Kidney epithelial cell (primary cell): Measurements from ENCODE around the gene MACROD2. TPM values are rescaled to one million over a fixed set of nuclear protein-coding genes. Genes with fewer than 3 reads are reported as not detected.

Experiments used
- DNase-seq: peaks from one replicate; pipeline ENCODE4 v3.0.0-alpha.2; 2010; ENCODE audit warnings: low read depth
- H3K27me3 ChIP-seq: 2 replicates; pipeline ENCODE4 v1.6.0; 2011; ENCODE audit warnings: low read length; ENCODE audit not compliant: control insufficient read depth, insufficient read depth
- H3K36me3 ChIP-seq: 2 replicates; pipeline ENCODE4 v1.5.1; 2011; ENCODE audit warnings: low read length; ENCODE audit not compliant: control insufficient read depth, insufficient read depth
- H3K4me3 ChIP-seq: 2 replicates; pipeline ENCODE4 v1.5.1; 2011; ENCODE audit warnings: low read depth, mild to moderate bottlenecking, control low read depth, low read length
- CTCF ChIP-seq: IDR thresholded peaks from 2 replicates; pipeline ENCODE4 v1.5.1; 2011; ENCODE audit warnings: mild to moderate bottlenecking, moderate library complexity, low read length, control low read depth, inconsistent platforms; ENCODE audit not compliant: insufficient read depth, poor library complexity, severe bottlenecking
- total RNA-seq: library from RNA; depleted of rRNA; stranded (reverse); fragments of >200 nt; gene quantifications from 2 replicates; pipeline ENCODE4 v1.2.3, GENCODE V29; 2015

MACROD2 gene
- total RNA-seq, 1 donor from 2014 or later = 0.79 TPM

- DNase-seq = no peak
- Histone ChIP-seq H3K36me3 (no peaks in the 10 kb centered on the region), H3K4me3 (no peak overlapping the region), H3K27me3 (no peaks in the 10 kb centered on the region)
- TF ChIP-seq CTCF = no peak
Measured at GRCh38 chr20:15889061-15889460, 1893.7 kb downstream of the MACROD2 start.

GRCh38 chr20:15889514-15890256 lies 1894.4 kb downstream of the MACROD2 start:
- TF ChIP-seq CTCF = no peak
- H3K27me3 ChIP-seq = no peaks in the 10 kb centered on the region
- no peak overlapping the region for H3K4me3 ChIP-seq
- DNase-seq = no peak
- no peaks in the 10 kb centered on the region for H3K36me3 ChIP-seq

GRCh38 chr20:15890407-15890982 lies 1895.2 kb downstream of the MACROD2 start:
- Histone ChIP-seq H3K27me3 (no peaks in the 10 kb centered on the region), H3K36me3 (no peaks in the 10 kb centered on the region), H3K4me3 (no peak overlapping the region)
- TF ChIP-seq CTCF = no peak
- no peak for DNase-seq

- Histone ChIP-seq H3K4me3 (no peak overlapping the region), H3K36me3 (no peaks in the 10 kb centered on the region), H3K27me3 (no peaks in the 10 kb centered on the region)
- no peak for TF ChIP-seq CTCF
- DNase-seq = no peak
Measured at GRCh38 chr20:15895126-15895525, 1899.8 kb downstream of the MACROD2 start.

GRCh38 chr20:15895560-15896084 lies 1900.3 kb downstream of the MACROD2 start:
- TF ChIP-seq CTCF = no peak
- no peak for DNase-seq
- Histone ChIP-seq H3K4me3 (no peak overlapping the region), H3K36me3 (no peaks in the 10 kb centered on the region), H3K27me3 (no peaks in the 10 kb centered on the region)
